Smooth muscle cell (in vitro differentiated cells): ENCODE measurements around the gene PAM. TPM values are rescaled to one million over a fixed set of nuclear protein-coding genes. Genes with fewer than 3 reads are reported as not detected.

Experiments
- DNase-seq: peaks from one replicate; lab custom pipeline; 2025; ENCODE audit not compliant: unreplicated experiment; lab: John Stamatoyannopoulos, UW
- H2AFZ ChIP-seq: fragments of 200-600 bp; sonication (generic); 2 replicates; pipeline ENCODE4 v1.6.0; 2016; ENCODE audit warnings: antibody characterized with exemption, low read depth, mild to moderate bottlenecking
- H3F3A ChIP-seq: fragments of 200-600 bp; sonication (generic); 2 replicates; pipeline ENCODE4 v1.6.0; 2017; ENCODE audit warnings: antibody characterized with exemption, low read depth
- H3K27ac ChIP-seq: fragments of 200-600 bp; sonication (generic); 2 replicates; pipeline ENCODE4 v1.5.1; 2016; ENCODE audit warnings: low read depth, mild to moderate bottlenecking
- H3K27me3 ChIP-seq: fragments of 200-600 bp; sonication (generic); 2 replicates; pipeline ENCODE4 v1.6.1; 2016; ENCODE audit warnings: low read depth, mild to moderate bottlenecking
- H3K36me3 ChIP-seq: fragments of 200-600 bp; sonication (generic); 2 replicates; pipeline ENCODE4 v1.5.1; 2016; ENCODE audit warnings: low read depth
- H3K4me1 ChIP-seq: fragments of 200-600 bp; sonication (generic); 2 replicates; pipeline ENCODE4 v1.5.1; 2016; ENCODE audit warnings: low read depth
- H3K4me2 ChIP-seq: fragments of 200-600 bp; sonication (generic); 2 replicates; pipeline ENCODE4 v1.6.0; 2016; ENCODE audit warnings: mild to moderate bottlenecking
- H3K4me3 ChIP-seq: fragments of 200-600 bp; sonication (generic); 2 replicates; pipeline ENCODE4 v1.5.1; 2016; ENCODE audit warnings: mild to moderate bottlenecking
- H3K79me2 ChIP-seq: fragments of 200-600 bp; sonication (generic); 2 replicates; pipeline ENCODE4 v1.6.0; 2016; ENCODE audit warnings: low read depth, mild to moderate bottlenecking
- H3K9ac ChIP-seq: fragments of 200-600 bp; sonication (generic); 2 replicates; pipeline ENCODE4 v1.6.0; 2016; ENCODE audit warnings: low read depth
- H3K9me3 ChIP-seq: fragments of 200-600 bp; sonication (generic); replicated peaks from 2 replicates; pipeline ENCODE4 v1.5.1; 2016; ENCODE audit warnings: low read depth
- H4K20me1 ChIP-seq: fragments of 200-600 bp; sonication (generic); 2 replicates; pipeline ENCODE4 v1.6.0; 2016; ENCODE audit warnings: low read depth
- WGBS: methylation state at CpG from one replicate; pipeline ENCODE4 v1.1.7; 2016; ENCODE audit warnings: low lambda C conversion rate; 5-methylcytosine and 5-hydroxymethylcytosine counted together
- polyA plus RNA-seq: library from polyadenylated mRNA; unstranded; fragments of >200 nt; fragmentation: Nextera tagmentation; extraction: Ambion mirVana; gene quantifications from 2 replicates; pipeline ENCODE4 v1.2.1, GENCODE V29; 2016
- total RNA-seq: library from RNA; depleted of rRNA; stranded (reverse); fragments of >200 nt; gene quantifications from 2 replicates; pipeline ENCODE4 v1.2.3, GENCODE V29; 2014
- TF ChIP-seq, protein P1 (sequence below): fragments of 200-600 bp; sonication (generic); IDR thresholded peaks from 2 replicates; pipeline ENCODE4 v1.5.1; 2017; ENCODE audit warnings: borderline replicate concordance, mild to moderate bottlenecking, antibody characterized with exemption; ENCODE audit not compliant: insufficient read depth, poor library complexity, severe bottlenecking

The PAM gene
- total and polyA plus RNA-seq, 2 experiments from 2014 or later: 117 to 155 TPM

GRCh38 chr5:102733534-102733933, 21.6 kb upstream of the PAM start:
- no peaks in the 10 kb centered on the region for H4K20me1 ChIP-seq
- WGBS: 75% methylated on average over 5 of the region's 5 CpGs
- no peaks in the 10 kb centered on the region for H3K27me3 ChIP-seq
- no peaks in the 10 kb centered on the region for H3F3A ChIP-seq
- DNase-seq: no peak
- no peak overlapping the region for H3K4me2 ChIP-seq
- H3K79me2 ChIP-seq: no peaks in the 10 kb centered on the region
- no peak overlapping the region for H3K27ac ChIP-seq
- no peak overlapping the region for H3K4me3 ChIP-seq
- no peaks in the 10 kb centered on the region for H3K4me1 ChIP-seq
- no peak overlapping the region for H2AFZ ChIP-seq
- no peak overlapping the region for H3K9ac ChIP-seq
- no peaks in the 10 kb centered on the region for H3K9me3 ChIP-seq
- H3K36me3 ChIP-seq: no peaks in the 10 kb centered on the region
- TF ChIP-seq, protein P1, sequence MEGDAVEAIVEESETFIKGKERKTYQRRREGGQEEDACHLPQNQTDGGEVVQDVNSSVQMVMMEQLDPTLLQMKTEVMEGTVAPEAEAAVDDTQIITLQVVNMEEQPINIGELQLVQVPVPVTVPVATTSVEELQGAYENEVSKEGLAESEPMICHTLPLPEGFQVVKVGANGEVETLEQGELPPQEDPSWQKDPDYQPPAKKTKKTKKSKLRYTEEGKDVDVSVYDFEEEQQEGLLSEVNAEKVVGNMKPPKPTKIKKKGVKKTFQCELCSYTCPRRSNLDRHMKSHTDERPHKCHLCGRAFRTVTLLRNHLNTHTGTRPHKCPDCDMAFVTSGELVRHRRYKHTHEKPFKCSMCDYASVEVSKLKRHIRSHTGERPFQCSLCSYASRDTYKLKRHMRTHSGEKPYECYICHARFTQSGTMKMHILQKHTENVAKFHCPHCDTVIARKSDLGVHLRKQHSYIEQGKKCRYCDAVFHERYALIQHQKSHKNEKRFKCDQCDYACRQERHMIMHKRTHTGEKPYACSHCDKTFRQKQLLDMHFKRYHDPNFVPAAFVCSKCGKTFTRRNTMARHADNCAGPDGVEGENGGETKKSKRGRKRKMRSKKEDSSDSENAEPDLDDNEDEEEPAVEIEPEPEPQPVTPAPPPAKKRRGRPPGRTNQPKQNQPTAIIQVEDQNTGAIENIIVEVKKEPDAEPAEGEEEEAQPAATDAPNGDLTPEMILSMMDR: no peak

GRCh38 chr5:102737161-102737560, 17.9 kb upstream of the PAM start:
- H3K4me3 ChIP-seq: no peak overlapping the region
- H3K27me3 ChIP-seq: no peaks in the 10 kb centered on the region
- TF ChIP-seq, protein P1: no peak
- no peak for DNase-seq
- no peak overlapping the region for H3K4me2 ChIP-seq
- H3K36me3 ChIP-seq: no peaks in the 10 kb centered on the region
- H3K79me2 ChIP-seq: no peaks in the 10 kb centered on the region
- no peaks in the 10 kb centered on the region for H3K9me3 ChIP-seq
- H2AFZ ChIP-seq: no peak overlapping the region
- H4K20me1 ChIP-seq: no peaks in the 10 kb centered on the region
- 73% methylated on average over 1 of the region's 1 CpG for WGBS
- H3K9ac ChIP-seq: no peak overlapping the region
- H3F3A ChIP-seq: no peaks in the 10 kb centered on the region
- H3K27ac ChIP-seq: no peak overlapping the region
- no peaks in the 10 kb centered on the region for H3K4me1 ChIP-seq

- Histone ChIP-seq H4K20me1 (no peaks in the 10 kb centered on the region), H3K4me2 (no peak overlapping the region), H3K4me1 (no peaks in the 10 kb centered on the region), H3F3A (no peaks in the 10 kb centered on the region), H3K9me3 (no peaks in the 10 kb centered on the region), H2AFZ (no peak overlapping the region), H3K27ac (no peak overlapping the region), H3K36me3 (no peaks in the 10 kb centered on the region), H3K27me3 (no peaks in the 10 kb centered on the region), H3K4me3 (no peak overlapping the region), H3K9ac (no peak overlapping the region), H3K79me2 (no peaks in the 10 kb centered on the region)
- no peak for DNase-seq
- TF ChIP-seq, protein P1: no peak
- 92% methylated on average over 7 of the region's 7 CpGs for whole genome bisulfite sequencing
Measured at GRCh38 chr5:102737805-102738469, 17.2 kb upstream of the PAM start.

DNA sequence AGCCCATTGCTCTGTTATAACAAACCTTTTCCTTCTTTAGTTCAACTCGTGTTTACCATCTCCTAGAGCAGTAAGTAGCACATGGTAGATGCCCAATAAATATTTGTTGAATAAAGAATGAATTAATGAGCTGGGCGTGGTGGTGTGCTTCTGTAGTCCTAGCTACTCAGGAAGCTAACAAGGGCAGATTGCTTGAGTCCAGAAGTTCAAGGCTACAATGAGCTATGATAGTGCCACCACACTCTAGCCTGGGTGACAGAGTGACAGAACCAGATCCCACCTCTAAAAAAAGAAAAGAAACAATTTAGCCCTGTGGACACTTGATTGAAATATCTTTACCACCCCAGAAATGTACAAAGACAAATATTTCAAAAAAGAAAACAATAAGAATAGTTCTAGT, 14.6 kb upstream of the PAM start:
- Histone ChIP-seq H3K4me3 (no peak overlapping the region), H2AFZ (no peak overlapping the region), H3K4me2 (no peak overlapping the region), H4K20me1 (no peaks in the 10 kb centered on the region), H3K36me3 (no peaks in the 10 kb centered on the region), H3K27ac (no peak overlapping the region), H3K27me3 (no peaks in the 10 kb centered on the region), H3F3A (no peaks in the 10 kb centered on the region), H3K4me1 (no peaks in the 10 kb centered on the region), H3K9ac (no peak overlapping the region), H3K79me2 (no peaks in the 10 kb centered on the region), H3K9me3 (no peaks in the 10 kb centered on the region)
- DNase-seq: no peak
- WGBS: 74% methylated on average over 2 of the region's 2 CpGs
- TF ChIP-seq, protein P1: no peak
